Testis (tissue), 2 donors: ENCODE data around the gene NOTCH1.

ENCODE experiments used
- POLR2A ChIP-seq: fragments of 450-650 bp; IDR thresholded peaks from one replicate; pipeline ENCODE4 v1.6.1; 2017; ENCODE audit warnings: antibody characterized with exemption, mild to moderate bottlenecking, moderate library complexity
- TF ChIP-seq, protein P1 (sequence below), 3 experiments: fragments of 450-650 bp in 2 of 3; fragments of 200-600 bp in 1 of 3; sonication (generic) in 1 of 3; IDR thresholded peaks; one replicate each; pipeline ENCODE4 v1.5.1; 2016 to 2019; ENCODE audit warnings: antibody characterized with exemption in 3 of 3, mild to moderate bottlenecking in 2 of 3, moderate library complexity in 1 of 3

DNA sequence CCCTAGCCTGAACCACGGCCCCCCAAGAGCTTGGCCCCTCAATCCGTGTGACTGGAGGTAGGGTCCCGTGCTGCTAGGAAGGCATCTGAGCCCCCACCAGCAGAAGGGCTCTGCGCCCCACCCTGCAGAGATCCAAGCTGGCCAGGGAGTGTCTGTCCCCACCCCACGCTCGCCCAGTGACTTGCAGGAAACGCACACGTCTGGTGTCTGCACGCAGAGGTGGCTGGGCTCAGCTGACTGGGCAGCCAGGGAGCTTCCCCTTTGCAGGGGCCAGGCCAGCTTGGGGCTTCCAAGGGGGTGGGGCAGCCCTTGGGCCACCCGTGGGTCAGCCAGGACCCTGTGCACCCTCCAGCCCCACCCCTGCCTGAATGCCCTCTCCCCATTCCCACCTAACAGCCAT, 24.3 kb downstream of the NOTCH1 start:
- TF ChIP-seq, protein P1, sequence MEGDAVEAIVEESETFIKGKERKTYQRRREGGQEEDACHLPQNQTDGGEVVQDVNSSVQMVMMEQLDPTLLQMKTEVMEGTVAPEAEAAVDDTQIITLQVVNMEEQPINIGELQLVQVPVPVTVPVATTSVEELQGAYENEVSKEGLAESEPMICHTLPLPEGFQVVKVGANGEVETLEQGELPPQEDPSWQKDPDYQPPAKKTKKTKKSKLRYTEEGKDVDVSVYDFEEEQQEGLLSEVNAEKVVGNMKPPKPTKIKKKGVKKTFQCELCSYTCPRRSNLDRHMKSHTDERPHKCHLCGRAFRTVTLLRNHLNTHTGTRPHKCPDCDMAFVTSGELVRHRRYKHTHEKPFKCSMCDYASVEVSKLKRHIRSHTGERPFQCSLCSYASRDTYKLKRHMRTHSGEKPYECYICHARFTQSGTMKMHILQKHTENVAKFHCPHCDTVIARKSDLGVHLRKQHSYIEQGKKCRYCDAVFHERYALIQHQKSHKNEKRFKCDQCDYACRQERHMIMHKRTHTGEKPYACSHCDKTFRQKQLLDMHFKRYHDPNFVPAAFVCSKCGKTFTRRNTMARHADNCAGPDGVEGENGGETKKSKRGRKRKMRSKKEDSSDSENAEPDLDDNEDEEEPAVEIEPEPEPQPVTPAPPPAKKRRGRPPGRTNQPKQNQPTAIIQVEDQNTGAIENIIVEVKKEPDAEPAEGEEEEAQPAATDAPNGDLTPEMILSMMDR (IDR thresholded peaks at IDR 0.05): no peak
- no peak for TF ChIP-seq POLR2A
